Stimulated activated CD8-positive, alpha-beta memory T cell treated with anti-CD3 and anti-CD28 coated beads, Interleukin-12 subunit alpha, Interleukin-12 subunit beta, amount 100 ng/mL, for 4 hours (primary cell): ENCODE measurements around the gene HNRNPF.
A peak's percentile ranks its signal among the peaks of the same experiment; 100 is the strongest.

ENCODE experiments used
- DNase-seq: peaks from one replicate; pipeline ENCODE4 v3.0.0-alpha.2; 2020; ENCODE audit warnings: low read depth

The HNRNPF gene

GRCh38 chr10:43421201-43421507, 12.2 kb upstream of the HNRNPF start:
- DNase-seq, result no peak

GRCh38 chr10:43420369-43421200, 11.6 kb upstream of the HNRNPF start:
- peak; percentile 71 for DNase-seq

DNA sequence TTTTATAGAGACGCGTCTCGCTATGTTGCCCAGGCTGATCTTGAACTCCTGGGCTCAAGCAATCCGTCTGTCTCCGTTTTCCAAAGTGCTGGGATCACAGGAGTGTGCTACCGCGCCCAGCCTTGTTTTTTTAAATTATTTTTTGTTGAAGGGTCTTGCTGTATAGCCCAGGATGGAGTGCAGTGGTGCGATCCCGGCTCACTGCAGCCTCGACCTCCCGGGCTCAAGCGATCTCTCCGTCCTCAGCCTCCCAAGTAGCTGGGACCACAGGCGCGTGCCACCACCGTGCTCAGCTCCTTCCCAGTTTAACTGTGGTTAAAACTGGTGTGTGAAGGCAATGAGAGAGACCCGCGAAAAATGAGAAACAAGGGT, 11.0 kb upstream of the HNRNPF start:
- no peak for DNase-seq

DNA sequence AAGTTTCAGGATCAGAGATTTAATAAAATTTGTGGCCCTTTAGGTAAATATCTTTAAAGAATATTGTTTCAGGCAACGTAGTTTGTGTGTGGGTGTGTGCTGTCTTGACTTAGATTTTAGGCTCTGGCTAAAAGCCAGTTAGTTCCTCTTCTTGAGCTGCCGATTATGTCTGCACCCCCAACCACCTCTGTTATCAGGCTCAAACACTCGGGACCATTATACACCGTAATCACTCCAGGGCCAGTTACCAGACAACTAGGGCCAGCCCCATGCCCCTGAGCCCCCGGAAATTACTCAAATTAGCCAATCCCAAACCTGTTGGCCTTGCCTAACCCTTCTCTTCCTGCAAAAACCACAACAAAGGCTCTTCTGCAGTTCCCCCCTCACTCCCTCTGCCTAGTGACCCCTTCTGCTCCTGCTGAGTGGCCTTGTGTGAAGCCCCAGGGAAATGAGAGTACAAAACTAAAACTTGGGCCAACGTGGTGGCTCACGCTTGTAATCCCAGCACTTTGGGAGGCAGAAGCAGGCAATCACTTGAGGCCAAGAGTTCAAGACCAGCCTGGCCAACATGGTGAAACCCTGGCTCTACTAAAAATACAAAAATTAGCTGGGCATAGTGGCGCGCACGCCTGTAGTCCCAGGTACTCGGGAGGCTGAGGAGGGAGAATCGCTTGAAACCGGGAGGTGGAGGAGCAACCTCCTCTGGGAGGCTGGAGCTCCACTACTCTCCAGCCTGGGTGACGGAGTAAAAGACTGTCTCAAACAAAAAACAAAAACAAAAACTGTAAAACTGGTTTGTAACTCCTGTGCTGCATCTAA, 9.2 kb upstream of the HNRNPF start:
- DNase-seq, result peak; percentile 37

DNA sequence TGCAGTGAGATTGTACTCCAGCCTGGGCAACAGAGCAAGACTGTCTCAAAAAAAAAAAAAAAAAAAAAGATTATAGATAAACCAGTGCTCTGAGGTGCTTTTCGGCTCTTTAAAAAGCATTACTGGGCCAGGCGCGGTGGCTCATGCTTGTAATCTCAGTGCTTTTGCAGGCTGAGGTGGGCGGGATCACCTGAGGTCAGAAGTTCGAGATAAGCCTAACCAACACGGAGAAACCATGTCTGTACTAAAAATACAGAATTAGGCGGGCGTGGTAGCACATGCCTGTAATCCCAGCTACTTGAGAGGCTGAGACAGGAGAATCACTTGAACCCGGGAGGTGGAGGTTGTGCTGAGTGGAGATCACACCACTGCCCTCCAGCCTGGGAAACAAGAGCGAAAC, 6.6 kb upstream of the HNRNPF start:
- DNase-seq, result no peak

GRCh38 chr10:43411536-43411935, 2.5 kb upstream of the HNRNPF start:
- no peak for DNase-seq

- DNase-seq, result no peak
Observed at GRCh38 chr10:43410345-43410744, 1.4 kb upstream of the HNRNPF start.

DNA sequence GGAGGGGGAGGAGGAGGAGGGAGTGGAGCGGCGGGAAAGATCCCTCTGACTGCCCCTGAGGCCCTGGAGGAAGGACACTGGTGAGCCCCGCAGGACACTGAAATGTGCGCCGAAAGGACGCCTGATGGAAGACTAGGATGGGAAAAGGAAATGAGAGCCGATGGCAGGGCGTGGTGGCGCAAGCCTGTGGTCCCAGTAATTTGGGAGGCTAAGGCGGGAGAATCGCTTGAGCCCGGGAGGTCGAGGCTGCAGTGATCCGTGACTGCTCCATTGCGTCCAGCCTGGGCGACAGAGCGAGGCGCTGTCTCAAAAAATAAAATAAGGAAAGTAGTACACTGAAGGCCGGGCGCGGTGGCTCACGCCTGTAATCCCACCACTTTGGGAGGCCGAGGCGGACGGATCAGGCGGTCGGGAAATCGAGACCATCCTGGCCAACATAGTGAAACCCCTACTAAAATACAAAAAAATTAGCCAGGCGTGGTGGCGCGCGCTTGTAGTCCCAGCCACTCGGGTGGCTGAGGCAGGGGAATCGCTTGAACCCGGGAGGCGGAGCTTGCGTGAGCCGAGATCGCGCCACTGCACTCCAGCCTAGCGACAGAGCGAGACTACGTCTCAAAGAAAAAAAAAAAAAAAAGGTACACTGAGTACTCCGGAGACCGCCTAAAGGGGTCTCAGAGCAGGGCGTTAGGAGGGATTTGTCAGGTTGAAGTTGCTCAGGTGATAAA, 561 bp upstream of the HNRNPF start:
- peak; percentile 42 for DNase-seq

DNA sequence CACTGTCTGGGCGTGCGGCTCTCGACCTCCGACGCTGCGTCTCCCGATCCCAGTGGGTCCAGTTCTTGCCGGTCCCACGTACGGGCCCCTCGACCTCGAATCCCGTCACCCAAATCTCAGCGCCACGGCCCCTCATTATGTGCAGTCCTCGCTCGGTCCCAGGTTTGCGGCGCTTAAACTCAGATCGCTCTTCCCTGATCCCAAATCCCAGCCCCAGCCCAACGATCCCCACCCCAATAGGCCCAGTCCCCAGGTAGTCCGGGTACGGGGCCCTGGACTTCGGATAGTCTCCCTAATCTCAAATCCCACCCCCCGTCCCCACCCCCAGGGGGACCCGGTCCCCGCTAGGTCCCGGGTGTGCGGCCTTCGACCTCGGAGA, 666 bp downstream of the HNRNPF start:
- no peak for DNase-seq

DNA sequence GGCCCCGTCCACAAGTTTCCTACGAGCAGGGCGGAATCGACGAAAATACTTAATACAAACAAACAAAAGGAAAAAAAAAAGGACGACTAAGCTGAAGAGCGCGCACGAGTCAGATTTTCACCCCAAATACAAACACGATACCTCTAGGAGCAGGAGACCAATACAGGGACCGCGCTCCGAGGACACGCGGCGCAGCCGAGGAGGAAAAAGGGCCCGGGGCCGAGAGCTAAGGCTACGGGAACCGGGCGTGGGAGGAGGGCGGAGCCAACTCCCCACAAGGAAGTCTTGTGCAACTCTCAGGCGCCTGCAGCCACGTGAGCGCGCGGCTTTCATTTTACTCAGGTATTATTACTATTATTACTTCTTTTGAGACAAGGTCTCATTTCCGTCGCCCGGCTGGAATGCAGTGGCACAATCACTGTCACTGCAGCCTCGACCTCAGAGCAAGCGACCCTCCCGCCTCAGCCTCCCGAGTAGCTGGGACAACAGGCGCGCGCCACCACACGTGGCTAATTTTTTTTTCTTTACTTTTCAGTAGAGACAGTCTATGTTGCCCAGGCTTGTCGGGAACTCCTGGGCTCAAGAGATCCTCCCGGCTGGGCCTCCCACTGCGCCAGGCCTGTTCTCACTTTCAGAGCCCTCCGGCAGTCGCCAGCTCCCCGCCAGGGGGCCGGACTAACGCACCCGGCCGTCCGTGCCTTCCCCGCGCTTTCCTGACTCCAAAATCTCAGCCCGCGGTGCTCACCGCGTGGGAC, 1.2 kb downstream of the HNRNPF start:
- peak; percentile 78 for DNase-seq

GRCh38 chr10:43407148-43407575, 1.8 kb downstream of the HNRNPF start:
- peak; percentile 42 for DNase-seq

GRCh38 chr10:43404704-43405084, 4.3 kb downstream of the HNRNPF start:
- DNase-seq, result no peak

DNA sequence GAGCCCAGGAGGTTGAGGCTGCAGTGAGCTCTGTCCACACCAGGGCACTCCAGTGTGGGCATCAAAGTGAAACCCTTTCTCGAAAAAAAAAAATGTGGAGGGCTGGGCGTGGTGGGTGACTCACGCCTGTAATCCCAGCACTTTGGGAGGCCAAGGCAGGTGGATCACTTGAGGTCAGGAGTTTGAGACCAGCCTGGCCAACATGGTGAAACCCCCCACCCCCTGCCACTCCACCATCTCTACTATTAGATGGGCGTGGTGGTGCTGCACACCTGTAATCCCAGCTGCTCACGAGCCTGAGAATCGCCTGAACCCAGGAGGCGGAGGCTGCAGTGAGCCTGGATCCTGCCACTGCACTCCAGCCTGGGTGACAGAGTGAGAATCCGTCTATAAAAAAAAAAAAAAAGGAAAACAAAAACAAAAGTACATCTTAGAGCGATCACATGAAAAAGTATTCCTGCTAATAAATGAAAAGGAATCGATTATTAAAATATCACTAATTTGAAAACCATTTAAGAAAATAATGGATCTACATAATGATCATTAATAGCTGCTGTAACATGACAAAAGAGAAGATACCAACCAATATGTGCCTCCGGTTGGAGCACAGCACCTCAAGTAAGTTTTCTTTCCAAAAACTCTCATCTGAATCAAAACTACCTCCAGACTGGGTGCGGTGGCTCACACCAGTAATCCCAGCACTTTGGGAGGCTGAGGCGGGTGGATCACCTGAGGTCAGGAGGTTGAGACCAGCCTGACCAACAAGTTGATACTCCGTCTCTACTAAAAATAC, 4.9 kb downstream of the HNRNPF start:
- DNase-seq, result no peak

DNA sequence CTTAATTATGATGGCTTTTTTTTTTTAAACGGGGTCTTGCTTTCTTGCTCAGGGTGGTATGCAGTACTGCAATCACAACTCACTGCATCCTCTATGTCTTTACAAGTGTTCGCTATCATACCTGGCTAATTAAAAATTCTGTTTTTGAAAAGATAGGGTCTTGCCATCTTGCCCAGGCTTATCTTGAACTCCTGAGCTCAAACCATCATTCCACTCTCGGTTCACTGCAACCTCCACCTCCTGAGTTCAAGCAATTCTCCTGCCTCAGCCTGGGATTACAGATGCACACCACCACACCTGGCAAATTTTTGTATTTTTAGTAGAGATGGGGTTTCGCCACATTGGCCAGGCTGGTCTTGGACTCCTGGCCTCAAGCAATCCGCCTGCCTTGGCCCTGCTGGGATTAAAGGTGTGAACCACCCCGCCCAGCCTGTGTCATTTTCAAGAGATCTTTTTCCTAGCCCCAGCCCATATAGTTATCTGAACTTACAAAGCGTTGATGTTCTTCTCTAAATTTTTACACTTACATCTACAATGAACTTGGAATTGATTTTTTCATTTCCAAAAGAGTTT, 6.0 kb downstream of the HNRNPF start:
- no peak for DNase-seq

DNA sequence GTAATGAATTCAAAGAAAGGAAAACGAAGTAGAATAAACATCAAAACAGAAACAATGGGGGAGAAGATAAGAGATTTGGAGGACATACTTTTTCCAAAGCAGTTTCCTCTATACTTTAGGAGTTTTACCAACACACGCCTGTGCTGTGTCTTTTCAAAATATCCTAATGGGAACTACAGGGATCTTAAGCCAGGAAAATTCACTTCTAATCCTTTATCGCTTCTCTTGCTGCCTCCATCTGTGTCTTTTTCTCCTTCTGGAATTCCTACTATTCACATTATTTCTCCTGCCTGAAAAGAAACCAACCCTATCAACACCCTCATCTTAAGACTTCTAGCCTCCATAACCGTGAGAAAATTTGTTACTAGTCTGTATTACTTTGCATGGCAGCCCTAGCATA, 6.8 kb downstream of the HNRNPF start:
- DNase-seq, result no peak

DNA sequence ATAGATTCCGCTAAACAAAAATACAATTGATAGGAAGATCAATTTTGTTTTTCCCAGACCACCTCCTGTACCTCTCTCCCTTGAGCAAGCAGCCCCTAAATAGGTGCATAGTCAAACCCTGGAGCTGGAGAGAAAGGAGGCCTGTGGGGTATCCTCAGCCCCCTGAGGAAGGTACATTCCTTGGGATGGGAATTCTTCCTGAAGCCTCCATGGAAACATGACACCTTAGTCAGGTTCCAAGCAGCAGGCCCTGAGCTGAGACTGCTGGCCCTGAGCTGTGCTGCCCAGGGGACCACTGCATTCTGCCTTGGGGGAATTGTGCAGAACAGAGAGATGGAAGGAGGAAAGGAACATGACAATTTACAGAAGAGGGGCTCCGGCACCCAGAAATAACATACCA, 7.4 kb downstream of the HNRNPF start:
- DNase-seq, result no peak

DNA sequence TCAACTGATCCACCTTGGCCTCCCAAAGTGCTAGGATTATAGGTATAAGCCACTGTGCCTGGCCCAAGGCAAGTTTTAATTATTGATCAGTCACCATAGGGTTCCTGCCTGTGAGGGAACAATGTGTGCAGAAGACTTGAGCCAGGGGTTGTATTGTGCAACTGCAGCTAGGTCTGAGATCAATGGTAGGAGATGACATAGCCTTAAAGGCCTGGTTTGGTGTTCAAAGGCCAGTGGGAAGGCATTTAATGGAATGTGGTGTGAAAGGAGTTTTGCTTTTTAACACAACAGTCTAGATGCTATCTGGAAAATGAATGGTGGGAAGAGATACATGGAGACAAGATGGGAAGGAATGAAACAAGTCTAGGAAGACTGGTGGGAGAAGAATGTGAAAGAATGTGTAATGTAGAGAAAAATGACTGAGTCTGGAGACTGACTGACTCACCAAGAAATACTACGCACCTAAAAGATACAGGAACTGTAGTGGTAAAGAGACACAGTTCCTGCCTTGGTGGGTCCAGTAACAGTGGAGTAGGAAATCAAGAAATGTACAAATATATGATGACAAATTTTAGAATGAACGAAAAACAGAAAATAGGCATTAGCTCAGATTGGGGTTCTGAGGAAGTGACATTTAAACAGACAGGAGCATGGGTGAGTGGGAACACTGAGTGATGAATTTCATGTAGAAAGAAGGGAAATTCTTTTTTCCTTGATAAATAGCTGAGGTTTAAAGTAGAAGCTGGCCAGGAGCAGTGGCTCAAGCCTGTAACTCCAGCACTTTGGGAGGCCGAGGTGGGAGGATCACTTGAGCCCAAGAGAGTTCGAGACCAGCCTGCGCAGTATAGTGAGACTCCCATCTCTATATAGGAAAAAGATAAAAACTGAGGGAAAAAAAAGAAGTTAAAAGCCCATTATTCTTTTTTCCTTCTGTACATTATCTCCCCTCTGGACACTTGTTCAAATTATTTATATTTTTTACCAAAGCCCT, 9.4 kb downstream of the HNRNPF start:
- no peak for DNase-seq

DNA sequence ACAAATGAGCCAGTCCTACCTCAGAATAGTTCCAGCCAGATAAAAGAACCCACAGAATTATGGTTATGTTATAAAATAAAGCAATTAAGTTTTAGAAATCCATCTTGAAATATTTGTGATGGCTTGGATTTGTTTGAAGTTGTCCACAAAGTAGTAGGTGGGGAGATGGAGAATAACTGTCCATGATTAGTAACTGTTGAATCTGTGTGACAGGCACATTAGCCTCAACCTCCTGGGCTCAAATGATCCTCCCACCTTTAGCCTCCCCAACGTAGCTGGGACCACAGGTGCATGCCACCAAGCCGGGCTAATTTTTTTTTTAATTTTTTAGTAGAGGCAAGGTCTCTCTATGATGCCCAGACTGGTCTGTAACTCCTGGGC, 10.1 kb downstream of the HNRNPF start:
- no peak for DNase-seq

DNA sequence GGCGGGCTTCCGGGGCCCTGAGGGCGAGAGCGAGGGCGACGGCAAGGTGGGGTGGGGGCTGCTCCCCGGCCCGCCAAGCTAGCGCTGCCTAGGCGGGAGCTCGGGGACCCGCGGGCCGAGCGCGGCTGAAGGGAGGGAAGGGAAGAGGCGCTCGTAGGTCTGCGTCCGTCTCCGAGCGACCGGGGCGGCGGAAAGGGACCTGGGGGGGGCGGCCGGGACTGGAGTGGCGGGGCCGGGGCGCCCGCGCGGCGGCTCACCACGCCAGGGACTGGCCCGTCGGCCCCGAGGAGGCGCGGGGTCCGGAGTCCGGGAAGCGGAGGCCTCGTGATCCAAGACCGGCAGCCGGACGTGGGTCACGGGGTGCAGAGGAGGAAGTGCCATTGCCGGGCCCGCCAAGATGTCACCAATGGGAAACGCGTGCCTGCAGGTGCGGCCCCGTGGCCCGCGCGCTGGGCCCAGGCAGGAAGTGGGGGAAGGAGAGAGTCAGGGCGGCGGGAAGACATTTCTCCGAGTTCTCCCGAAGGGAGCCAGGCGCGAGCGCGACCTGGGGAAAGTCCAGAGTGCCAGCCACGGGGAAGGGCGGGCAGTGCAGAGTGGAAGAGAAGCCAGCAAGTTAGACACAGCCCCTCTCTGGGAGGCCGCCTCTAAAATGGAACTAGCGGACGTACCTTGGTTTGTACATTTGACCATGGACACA, 11.9 kb downstream of the HNRNPF start:
- peak; percentile 55 for DNase-seq
